WTC11 (cell line): Measurements from ENCODE around the gene IQGAP3. TPM values are rescaled to one million over a fixed set of nuclear protein-coding genes. Genes with fewer than 3 reads are reported as not detected.

Source experiments
- ATAC-seq: fragments of 200-7000 bp; cut with Tn5 transposase; 2 replicates; pipeline ENCODE4 v1.10.0; 2021; ENCODE audit warnings: mild to moderate bottlenecking, moderate library complexity
- CTCF ChIA-PET: fragments of 300-600 bp; sonication (Branson Sonifier 250); formaldehyde crosslinking; loops from one replicate; lab custom pipeline; 2021; ENCODE audit warnings: antibody characterized with exemption; lab: Charles Lee
- POLR2A ChIA-PET: fragments of 350-600 bp; sonication (Branson Sonifier 250); formaldehyde crosslinking; loops from one replicate; lab custom pipeline; 2021; ENCODE audit warnings: antibody characterized with exemption; lab: Charles Lee
- DNase-seq: peaks from one replicate; pipeline ENCODE4 v3.0.0; 2021; ENCODE audit warnings: low spot score
- H3K27ac Mint-ChIP-seq: 2 replicates; pipeline ENCODE4 v1.8.0; 2021; ENCODE audit warnings: mixed read lengths
- H3K27me3 Mint-ChIP-seq: 2 replicates; pipeline ENCODE4 v1.8.0; 2021; ENCODE audit warnings: low read depth, mild to moderate bottlenecking, moderate library complexity, mixed read lengths
- H3K36me3 Mint-ChIP-seq: 2 replicates; pipeline ENCODE4 v1.8.0; 2021; ENCODE audit warnings: mixed read lengths
- H3K4me1 Mint-ChIP-seq: 2 replicates; pipeline ENCODE4 v1.8.0; 2022; ENCODE audit warnings: mixed read lengths
- H3K4me3 Mint-ChIP-seq: 2 replicates; pipeline ENCODE4 v1.8.0; 2021; ENCODE audit warnings: mild to moderate bottlenecking, moderate library complexity, mixed read lengths
- H3K9me3 Mint-ChIP-seq: 2 replicates; pipeline ENCODE4 v1.8.0; 2021; ENCODE audit warnings: mixed read lengths
- AR ChIP-seq: fragments of 250-450 bp; sonication (Bioruptor Pico); IDR thresholded peaks from 2 replicates; pipeline ENCODE4 v1.9.0; 2021; ENCODE audit warnings: mild to moderate bottlenecking
- E2F4 ChIP-seq: sonication (generic); formaldehyde crosslinking; IDR thresholded peaks from 2 replicates; pipeline ENCODE4 v1.8.1; 2022; ENCODE audit warnings: low read depth, mild to moderate bottlenecking, moderate library complexity, missing genetic modification reagents, borderline replicate concordance
- EMX1 ChIP-seq: fragments of 250-450 bp; sonication (Bioruptor Pico); IDR thresholded peaks from 2 replicates; pipeline ENCODE4 v1.8.0; 2021; ENCODE audit warnings: mild to moderate bottlenecking
- ERG ChIP-seq: fragments of 250-450 bp; sonication (Bioruptor Pico); IDR thresholded peaks from 2 replicates; pipeline ENCODE4 v1.8.0; 2021; ENCODE audit warnings: mild to moderate bottlenecking
- ESRRA ChIP-seq: sonication (generic); formaldehyde crosslinking; IDR thresholded peaks from 2 replicates; pipeline ENCODE4 v1.8.1; 2022; ENCODE audit warnings: mild to moderate bottlenecking, missing genetic modification reagents, borderline replicate concordance
- FOXK1 ChIP-seq: sonication (generic); formaldehyde crosslinking; IDR thresholded peaks from 2 replicates; pipeline ENCODE4 v1.8.0; 2022; ENCODE audit warnings: mild to moderate bottlenecking, moderate library complexity, missing genetic modification reagents
- FOXP1 ChIP-seq: sonication (generic); formaldehyde crosslinking; IDR thresholded peaks from 2 replicates; pipeline ENCODE4 v1.8.0; 2022; ENCODE audit warnings: missing genetic modification reagents, mild to moderate bottlenecking, moderate library complexity, borderline replicate concordance
- IRF2 ChIP-seq: sonication (generic); formaldehyde crosslinking; IDR thresholded peaks from 2 replicates; pipeline ENCODE4 v1.8.0; 2022; ENCODE audit warnings: low read depth, missing genetic modification reagents, borderline replicate concordance
- MXD4 ChIP-seq: fragments of 250-450 bp; sonication (Bioruptor Pico); IDR thresholded peaks from 2 replicates; pipeline ENCODE4 v1.8.0; 2021; ENCODE audit warnings: mild to moderate bottlenecking, moderate library complexity, borderline replicate concordance
- MYBL2 ChIP-seq: sonication (generic); formaldehyde crosslinking; IDR thresholded peaks from 2 replicates; pipeline ENCODE4 v1.8.1; 2023; ENCODE audit warnings: mild to moderate bottlenecking, moderate library complexity, missing genetic modification reagents
- NFE2L1 ChIP-seq: sonication (generic); formaldehyde crosslinking; IDR thresholded peaks from 2 replicates; pipeline ENCODE4 v1.8.1; 2023; ENCODE audit warnings: missing genetic modification reagents
- TCF7 ChIP-seq: sonication (generic); formaldehyde crosslinking; IDR thresholded peaks from 2 replicates; pipeline ENCODE4 v1.8.0; 2022; ENCODE audit warnings: mild to moderate bottlenecking, low read depth, missing genetic modification reagents, moderate library complexity
- ZNF263 ChIP-seq: sonication (generic); formaldehyde crosslinking; IDR thresholded peaks from 2 replicates; pipeline ENCODE4 v1.8.1; 2022; ENCODE audit warnings: low read depth, mild to moderate bottlenecking, moderate library complexity, missing genetic modification reagents
- total RNA-seq: library from RNA; stranded (reverse); gene quantifications from 3 replicates; pipeline ENCODE4 v1.2.3, GENCODE V29; 2021
- TF ChIP-seq, protein P1 (sequence below): fragments of 250-450 bp; sonication (Bioruptor Pico); IDR thresholded peaks from 2 replicates; pipeline ENCODE4 v2.1.2; 2022; ENCODE audit warnings: mild to moderate bottlenecking, moderate library complexity
- TF ChIP-seq, protein P2 (sequence below): sonication (generic); formaldehyde crosslinking; IDR thresholded peaks from 2 replicates; pipeline ENCODE4 v1.8.1; 2023; ENCODE audit warnings: mild to moderate bottlenecking, missing genetic modification reagents, borderline replicate concordance
- TF ChIP-seq, protein P3 (sequence below): fragments of 250-450 bp; sonication (Bioruptor Pico); IDR thresholded peaks from 2 replicates; pipeline ENCODE4 v1.9.0; 2021; ENCODE audit warnings: moderate library complexity, mild to moderate bottlenecking, inconsistent platforms, borderline replicate concordance
- TF ChIP-seq, protein P4 (sequence below): sonication (generic); formaldehyde crosslinking; IDR thresholded peaks from 2 replicates; pipeline ENCODE4 v1.8.0; 2022; ENCODE audit warnings: mild to moderate bottlenecking, missing genetic modification reagents
- TF ChIP-seq, protein P5 (sequence below): sonication (generic); formaldehyde crosslinking; IDR thresholded peaks from 2 replicates; pipeline ENCODE4 v1.8.0; 2022; ENCODE audit warnings: mild to moderate bottlenecking, missing genetic modification reagents

IQGAP3 gene
- total RNA-seq, 1 experiment from 2014 or later: 33.3 TPM

DNA sequence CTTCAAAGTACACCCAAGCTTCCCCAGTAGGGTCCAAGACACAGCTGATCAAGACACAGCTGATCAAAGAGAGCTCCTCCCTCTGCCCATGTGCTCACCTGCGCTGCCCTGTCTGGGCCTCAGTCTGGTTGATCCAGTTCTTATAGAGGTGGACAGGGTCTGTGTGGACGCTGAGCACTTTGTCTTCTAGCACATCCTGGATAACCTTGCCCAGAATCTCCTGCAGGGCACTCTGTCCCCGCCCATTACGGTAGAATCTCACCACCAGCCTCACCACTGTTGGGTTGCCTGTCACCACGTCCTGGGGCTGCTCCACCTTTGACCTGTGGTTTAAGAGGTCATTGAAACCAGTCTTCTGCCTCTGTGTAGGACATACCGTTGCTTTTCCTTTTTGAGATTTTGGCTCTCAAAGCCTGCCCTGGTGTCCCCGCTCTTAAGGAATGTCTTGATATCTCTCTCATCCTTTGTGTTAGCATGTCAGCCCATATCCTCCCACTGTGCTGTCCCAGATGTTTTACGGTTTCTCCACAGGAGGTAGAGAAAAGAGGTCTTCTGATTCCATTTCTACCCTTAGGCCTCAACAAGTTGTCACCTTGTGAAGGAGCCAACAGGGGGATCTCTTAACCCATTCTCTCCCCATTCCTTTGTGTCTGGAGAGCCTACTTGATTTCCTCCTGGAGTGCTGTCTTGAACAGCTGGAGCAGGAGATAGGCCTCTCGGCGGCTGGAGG lies 33.5 kb downstream of the IQGAP3 start:
- TF ChIP-seq, protein P1, sequence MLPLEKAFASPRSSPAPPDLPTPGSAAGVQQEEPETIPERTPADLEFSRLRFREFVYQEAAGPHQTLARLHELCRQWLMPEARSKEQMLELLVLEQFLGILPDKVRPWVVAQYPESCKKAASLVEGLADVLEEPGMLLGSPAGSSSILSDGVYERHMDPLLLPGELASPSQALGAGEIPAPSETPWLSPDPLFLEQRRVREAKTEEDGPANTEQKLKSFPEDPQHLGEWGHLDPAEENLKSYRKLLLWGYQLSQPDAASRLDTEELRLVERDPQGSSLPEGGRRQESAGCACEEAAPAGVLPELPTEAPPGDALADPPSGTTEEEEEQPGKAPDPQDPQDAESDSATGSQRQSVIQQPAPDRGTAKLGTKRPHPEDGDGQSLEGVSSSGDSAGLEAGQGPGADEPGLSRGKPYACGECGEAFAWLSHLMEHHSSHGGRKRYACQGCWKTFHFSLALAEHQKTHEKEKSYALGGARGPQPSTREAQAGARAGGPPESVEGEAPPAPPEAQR (CRISPR knock-in tag): no peak
- TF ChIP-seq TCF7 (CRISPR knock-in tag) (no peak), FOXK1 (no peak), EMX1 (CRISPR knock-in tag) (no peak), ESRRA (CRISPR knock-in tag) (no peak), NFE2L1 (CRISPR knock-in tag) (no peak), ZNF263 (CRISPR knock-in tag) (no peak)
- TF ChIP-seq, protein P2, sequence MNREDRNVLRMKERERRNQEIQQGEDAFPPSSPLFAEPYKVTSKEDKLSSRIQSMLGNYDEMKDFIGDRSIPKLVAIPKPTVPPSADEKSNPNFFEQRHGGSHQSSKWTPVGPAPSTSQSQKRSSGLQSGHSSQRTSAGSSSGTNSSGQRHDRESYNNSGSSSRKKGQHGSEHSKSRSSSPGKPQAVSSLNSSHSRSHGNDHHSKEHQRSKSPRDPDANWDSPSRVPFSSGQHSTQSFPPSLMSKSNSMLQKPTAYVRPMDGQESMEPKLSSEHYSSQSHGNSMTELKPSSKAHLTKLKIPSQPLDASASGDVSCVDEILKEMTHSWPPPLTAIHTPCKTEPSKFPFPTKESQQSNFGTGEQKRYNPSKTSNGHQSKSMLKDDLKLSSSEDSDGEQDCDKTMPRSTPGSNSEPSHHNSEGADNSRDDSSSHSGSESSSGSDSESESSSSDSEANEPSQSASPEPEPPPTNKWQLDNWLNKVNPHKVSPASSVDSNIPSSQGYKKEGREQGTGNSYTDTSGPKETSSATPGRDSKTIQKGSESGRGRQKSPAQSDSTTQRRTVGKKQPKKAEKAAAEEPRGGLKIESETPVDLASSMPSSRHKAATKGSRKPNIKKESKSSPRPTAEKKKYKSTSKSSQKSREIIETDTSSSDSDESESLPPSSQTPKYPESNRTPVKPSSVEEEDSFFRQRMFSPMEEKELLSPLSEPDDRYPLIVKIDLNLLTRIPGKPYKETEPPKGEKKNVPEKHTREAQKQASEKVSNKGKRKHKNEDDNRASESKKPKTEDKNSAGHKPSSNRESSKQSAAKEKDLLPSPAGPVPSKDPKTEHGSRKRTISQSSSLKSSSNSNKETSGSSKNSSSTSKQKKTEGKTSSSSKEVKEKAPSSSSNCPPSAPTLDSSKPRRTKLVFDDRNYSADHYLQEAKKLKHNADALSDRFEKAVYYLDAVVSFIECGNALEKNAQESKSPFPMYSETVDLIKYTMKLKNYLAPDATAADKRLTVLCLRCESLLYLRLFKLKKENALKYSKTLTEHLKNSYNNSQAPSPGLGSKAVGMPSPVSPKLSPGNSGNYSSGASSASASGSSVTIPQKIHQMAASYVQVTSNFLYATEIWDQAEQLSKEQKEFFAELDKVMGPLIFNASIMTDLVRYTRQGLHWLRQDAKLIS (CRISPR knock-in tag): no peak
- TF ChIP-seq, all 79 proteins: peak for 0
- H3K27ac Mint-ChIP-seq: peak overlapping the region; percentile 54
- H3K4me3 Mint-ChIP-seq: no peak overlapping the region
- POLR2A ChIA-PET: no interaction called here
- no peak for DNase-seq
- no peaks in the 10 kb centered on the region for H3K9me3 Mint-ChIP-seq
- CTCF ChIA-PET: interaction anchor here (2.2 kb wide), 1 partner anchor 58 kb away, joined by 10 read pairs; no protein-coding TSS in a partner anchor
- no peaks in the 10 kb centered on the region for H3K27me3 Mint-ChIP-seq
- H3K36me3 Mint-ChIP-seq: peaks cover 41% of the 10 kb centered on the region
- ATAC-seq: no peak
- peaks cover 9% of the 10 kb centered on the region; the same call in 1 of the 2 replicates for H3K4me1 Mint-ChIP-seq

DNA sequence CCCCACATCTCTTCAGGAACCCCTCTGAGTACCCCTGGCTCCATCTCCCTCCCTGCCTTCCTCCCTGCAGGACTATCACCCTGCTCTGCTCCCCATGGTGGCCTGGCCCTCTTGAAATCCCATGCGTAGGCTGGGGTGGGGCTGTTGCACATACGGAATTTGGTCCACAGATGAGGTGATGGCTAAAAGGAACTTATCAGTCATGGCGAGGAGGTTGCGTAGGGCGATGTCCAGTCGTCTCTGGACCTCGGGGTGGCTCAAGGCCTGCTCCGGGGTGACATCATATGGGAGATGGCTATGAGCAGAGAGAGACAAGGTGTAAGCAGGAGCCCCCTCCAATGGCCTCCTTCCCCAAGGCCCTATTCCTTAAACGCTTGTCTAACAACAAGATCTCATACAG lies 35.3 kb downstream of the IQGAP3 start:
- DNase-seq (no peak), ATAC-seq (no peak)
- ChIA-PET CTCF (interaction anchor here (2.2 kb wide), 1 partner anchor 56 kb away, joined by 10 read pairs; no protein-coding TSS in a partner anchor), POLR2A (no interaction called here)
- Mint-ChIP-seq H3K4me3 (no peak overlapping the region), H3K36me3 (peaks cover 46% of the 10 kb centered on the region), H3K27me3 (no peaks in the 10 kb centered on the region), H3K9me3 (no peaks in the 10 kb centered on the region), H3K4me1 (peaks cover 9% of the 10 kb centered on the region; the same call in 1 of the 2 replicates), H3K27ac (no peak overlapping the region)
- TF ChIP-seq FOXP1: no peak
- TF ChIP-seq EMX1 (CRISPR knock-in tag): no peak
- TF ChIP-seq, protein P3, sequence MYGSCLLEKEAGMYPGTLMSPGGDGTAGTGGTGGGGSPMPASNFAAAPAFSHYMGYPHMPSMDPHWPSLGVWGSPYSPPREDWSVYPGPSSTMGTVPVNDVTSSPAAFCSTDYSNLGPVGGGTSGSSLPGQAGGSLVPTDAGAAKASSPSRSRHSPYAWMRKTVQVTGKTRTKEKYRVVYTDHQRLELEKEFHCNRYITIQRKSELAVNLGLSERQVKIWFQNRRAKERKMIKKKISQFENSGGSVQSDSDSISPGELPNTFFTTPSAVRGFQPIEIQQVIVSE (CRISPR knock-in tag): no peak
- TF ChIP-seq E2F4: no peak
- TF ChIP-seq MXD4 (CRISPR knock-in tag): no peak
- TF ChIP-seq, protein P4, sequence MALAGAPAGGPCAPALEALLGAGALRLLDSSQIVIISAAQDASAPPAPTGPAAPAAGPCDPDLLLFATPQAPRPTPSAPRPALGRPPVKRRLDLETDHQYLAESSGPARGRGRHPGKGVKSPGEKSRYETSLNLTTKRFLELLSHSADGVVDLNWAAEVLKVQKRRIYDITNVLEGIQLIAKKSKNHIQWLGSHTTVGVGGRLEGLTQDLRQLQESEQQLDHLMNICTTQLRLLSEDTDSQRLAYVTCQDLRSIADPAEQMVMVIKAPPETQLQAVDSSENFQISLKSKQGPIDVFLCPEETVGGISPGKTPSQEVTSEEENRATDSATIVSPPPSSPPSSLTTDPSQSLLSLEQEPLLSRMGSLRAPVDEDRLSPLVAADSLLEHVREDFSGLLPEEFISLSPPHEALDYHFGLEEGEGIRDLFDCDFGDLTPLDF (CRISPR knock-in tag): no peak
- no peak for TF ChIP-seq IRF2 (CRISPR knock-in tag)
- no peak for TF ChIP-seq AR (CRISPR knock-in tag)
- TF ChIP-seq, protein P5, sequence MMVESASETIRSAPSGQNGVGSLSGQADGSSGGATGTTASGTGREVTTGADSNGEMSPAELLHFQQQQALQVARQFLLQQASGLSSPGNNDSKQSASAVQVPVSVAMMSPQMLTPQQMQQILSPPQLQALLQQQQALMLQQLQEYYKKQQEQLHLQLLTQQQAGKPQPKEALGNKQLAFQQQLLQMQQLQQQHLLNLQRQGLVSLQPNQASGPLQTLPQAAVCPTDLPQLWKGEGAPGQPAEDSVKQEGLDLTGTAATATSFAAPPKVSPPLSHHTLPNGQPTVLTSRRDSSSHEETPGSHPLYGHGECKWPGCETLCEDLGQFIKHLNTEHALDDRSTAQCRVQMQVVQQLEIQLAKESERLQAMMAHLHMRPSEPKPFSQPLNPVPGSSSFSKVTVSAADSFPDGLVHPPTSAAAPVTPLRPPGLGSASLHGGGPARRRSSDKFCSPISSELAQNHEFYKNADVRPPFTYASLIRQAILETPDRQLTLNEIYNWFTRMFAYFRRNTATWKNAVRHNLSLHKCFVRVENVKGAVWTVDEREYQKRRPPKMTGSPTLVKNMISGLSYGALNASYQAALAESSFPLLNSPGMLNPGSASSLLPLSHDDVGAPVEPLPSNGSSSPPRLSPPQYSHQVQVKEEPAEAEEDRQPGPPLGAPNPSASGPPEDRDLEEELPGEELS (CRISPR knock-in tag): no peak
- no peak for TF ChIP-seq MYBL2 (CRISPR knock-in tag)
- TF ChIP-seq ERG (CRISPR knock-in tag): no peak
